ENCODE results near the gene C19orf81. TPM values are rescaled to one million over a fixed set of nuclear protein-coding genes. Genes with fewer than 3 reads are reported as not detected.

Gene C19orf81
- polyA plus RNA-seq, 3 donors: not detected

- TF ChIP-seq CTCF (IDR thresholded peaks at IDR 0.05): no peak
- Histone ChIP-seq H3K79me2 (ENCODE audit: insufficient read depth, low read length) (no peaks in the 10 kb centered on the region), H3K36me3 (replicated peaks in 1 of 2; ENCODE audit: control insufficient read depth in 1 of 2, insufficient read depth in 2 of 2, low read length in 2 of 2) (no peaks in the 10 kb centered on the region), H3K4me3 (replicated peaks in 1 of 3; ENCODE audit: low read depth in 2 of 3, low read length in 3 of 3) (no peak overlapping the region), H3K4me1 (ENCODE audit: control insufficient read depth in 1 of 2, insufficient read depth in 2 of 2, low read length in 2 of 2) (no peaks in the 10 kb centered on the region), H4K20me1 (ENCODE audit: insufficient read depth, low read length) (no peaks in the 10 kb centered on the region), H3K9me3 (replicated peaks in 1 of 2; ENCODE audit: control insufficient read depth in 1 of 2, insufficient read depth in 1 of 2, low read length in 2 of 2) (peaks cover 0 to 4% of the 10 kb centered on the region in 2 donors), H3K4me2 (replicated peaks; ENCODE audit: extremely low read depth, low read length, poor library complexity, severe bottlenecking) (no peak overlapping the region), H3K27ac (ENCODE audit: low read depth in 1 of 2, low read length in 2 of 2) (no peak overlapping the region), H3K9ac (ENCODE audit: insufficient read depth, low read length, poor library complexity, severe bottlenecking) (no peak overlapping the region), H3K27me3 (ENCODE audit: control insufficient read depth in 2 of 2, insufficient read depth in 2 of 2, low read length in 2 of 2) (peaks cover 7 to 29% of the 10 kb centered on the region in 2 donors), H2AFZ (ENCODE audit: insufficient read depth, low read depth, low read length, poor library complexity, severe bottlenecking) (no peak overlapping the region)
- Mint-ChIP-seq H3K27me3 (ENCODE audit: low read depth in 3 of 3) (peaks cover 41 to 69% (median 59%) of the 10 kb centered on the region in 3 donors), H3K9me3 (peaks cover 0 to 3% (median 0%) of the 10 kb centered on the region in 7 donors), H3K4me1 (no peaks in the 10 kb centered on the region), H3K27ac (no peak overlapping the region), H3K36me3 (no peaks in the 10 kb centered on the region), H3K4me3 (no peak overlapping the region)
- DNase-seq: no peak
- 75% methylated on average over 11 of the region's 19 CpGs for WGBS (ENCODE audit: insufficient coverage)
- intact Hi-C loops (cut with micrococcal nuclease): no loop called here
Measured at GRCh38 chr19:50688766-50689165, 39.5 kb downstream of the C19orf81 start.

GRCh38 chr19:50690439-50690838 lies 41.2 kb downstream of the C19orf81 start:
- no peak overlapping the region for H3K4me2 ChIP-seq (replicated peaks; ENCODE audit: extremely low read depth, low read length, poor library complexity, severe bottlenecking)
- intact Hi-C loops (cut with micrococcal nuclease): no loop called here
- no peaks in the 10 kb centered on the region for H4K20me1 ChIP-seq (ENCODE audit: insufficient read depth, low read length)
- Mint-ChIP-seq H3K27me3 (ENCODE audit: low read depth in 3 of 3) (peaks cover 41 to 69% (median 52%) of the 10 kb centered on the region in 3 donors), H3K9me3 (peaks cover 0 to 7% (median 1%) of the 10 kb centered on the region in 7 donors), H3K27ac (no peak overlapping the region), H3K4me3 (no peak overlapping the region), H3K4me1 (no peaks in the 10 kb centered on the region), H3K36me3 (peaks cover 0 to 2% of the 10 kb centered on the region in 2 donors)
- H3K79me2 ChIP-seq (ENCODE audit: insufficient read depth, low read length): no peaks in the 10 kb centered on the region
- no peak for TF ChIP-seq CTCF (IDR thresholded peaks at IDR 0.05)
- DNase-seq: no peak
- WGBS (ENCODE audit: insufficient coverage): 79% methylated on average over 7 of the region's 7 CpGs
- H3K4me1 ChIP-seq (ENCODE audit: control insufficient read depth in 1 of 2, insufficient read depth in 2 of 2, low read length in 2 of 2): no peaks in the 10 kb centered on the region
- no peak overlapping the region for H3K27ac ChIP-seq (ENCODE audit: low read depth in 1 of 2, low read length in 2 of 2)
- no peaks in the 10 kb centered on the region for H3K36me3 ChIP-seq (replicated peaks in 1 of 2; ENCODE audit: control insufficient read depth in 1 of 2, insufficient read depth in 2 of 2, low read length in 2 of 2)
- no peak overlapping the region for H2AFZ ChIP-seq (ENCODE audit: insufficient read depth, low read depth, low read length, poor library complexity, severe bottlenecking)
- H3K27me3 ChIP-seq (ENCODE audit: control insufficient read depth in 2 of 2, insufficient read depth in 2 of 2, low read length in 2 of 2): peaks cover 13 to 37% of the 10 kb centered on the region in 2 donors
- no peak overlapping the region for H3K4me3 ChIP-seq (replicated peaks in 1 of 3; ENCODE audit: low read depth in 2 of 3, low read length in 3 of 3)
- H3K9me3 ChIP-seq (replicated peaks in 1 of 2; ENCODE audit: control insufficient read depth in 1 of 2, insufficient read depth in 1 of 2, low read length in 2 of 2): peaks cover 0 to 11% of the 10 kb centered on the region in 2 donors
- H3K9ac ChIP-seq (ENCODE audit: insufficient read depth, low read length, poor library complexity, severe bottlenecking): no peak overlapping the region

Data from CD14-positive monocyte (primary cell).